ENCODE measurements around the gene SLC1A5.

DNA sequence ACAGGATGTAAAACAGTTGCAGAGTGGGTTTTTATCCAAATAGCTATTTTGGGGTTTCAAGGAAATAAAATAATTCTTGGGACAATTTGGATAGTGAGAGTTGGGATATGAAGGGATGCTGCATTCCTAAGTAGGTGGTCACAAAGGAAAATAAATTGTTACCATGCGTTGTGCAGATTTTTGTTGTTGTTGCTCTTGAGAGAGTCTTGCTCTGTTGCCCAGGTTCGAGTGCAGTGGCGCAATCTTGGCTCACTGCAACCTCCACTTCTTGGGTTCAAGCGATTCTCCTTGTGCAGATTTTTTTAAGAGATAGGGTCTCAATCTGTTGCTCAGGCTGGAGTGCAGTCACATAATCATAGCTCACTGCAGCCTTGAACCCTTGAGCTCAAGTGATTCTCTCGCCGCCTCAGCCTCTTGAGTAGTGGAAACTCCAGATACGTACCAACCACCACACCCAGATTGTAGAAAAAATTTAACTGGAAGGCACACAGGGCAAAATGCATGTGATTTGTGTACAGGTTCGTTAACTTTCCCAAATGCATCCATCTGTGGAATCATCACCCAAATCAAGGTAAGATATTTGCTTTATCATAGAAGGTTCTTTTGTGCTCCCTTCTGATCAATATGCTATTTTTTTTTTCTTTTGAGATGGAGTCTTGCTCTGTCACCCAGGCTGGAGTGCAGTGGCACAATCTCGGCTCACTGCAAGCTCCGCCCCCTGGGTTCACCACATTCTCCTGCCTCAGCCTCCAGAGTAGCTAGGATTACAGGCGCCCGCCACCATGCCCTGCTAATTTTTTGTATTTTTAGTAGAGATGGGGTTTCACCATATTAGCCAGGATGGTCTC, 16.0 kb downstream of the SLC1A5 start:
- TF ChIP-seq, protein P1, sequence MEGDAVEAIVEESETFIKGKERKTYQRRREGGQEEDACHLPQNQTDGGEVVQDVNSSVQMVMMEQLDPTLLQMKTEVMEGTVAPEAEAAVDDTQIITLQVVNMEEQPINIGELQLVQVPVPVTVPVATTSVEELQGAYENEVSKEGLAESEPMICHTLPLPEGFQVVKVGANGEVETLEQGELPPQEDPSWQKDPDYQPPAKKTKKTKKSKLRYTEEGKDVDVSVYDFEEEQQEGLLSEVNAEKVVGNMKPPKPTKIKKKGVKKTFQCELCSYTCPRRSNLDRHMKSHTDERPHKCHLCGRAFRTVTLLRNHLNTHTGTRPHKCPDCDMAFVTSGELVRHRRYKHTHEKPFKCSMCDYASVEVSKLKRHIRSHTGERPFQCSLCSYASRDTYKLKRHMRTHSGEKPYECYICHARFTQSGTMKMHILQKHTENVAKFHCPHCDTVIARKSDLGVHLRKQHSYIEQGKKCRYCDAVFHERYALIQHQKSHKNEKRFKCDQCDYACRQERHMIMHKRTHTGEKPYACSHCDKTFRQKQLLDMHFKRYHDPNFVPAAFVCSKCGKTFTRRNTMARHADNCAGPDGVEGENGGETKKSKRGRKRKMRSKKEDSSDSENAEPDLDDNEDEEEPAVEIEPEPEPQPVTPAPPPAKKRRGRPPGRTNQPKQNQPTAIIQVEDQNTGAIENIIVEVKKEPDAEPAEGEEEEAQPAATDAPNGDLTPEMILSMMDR (IDR thresholded peaks at IDR 0.05), result no peak
- TF ChIP-seq NFIC (IDR thresholded peaks at IDR 0.05; ENCODE audit: borderline replicate concordance), result no peak
- no peak for TF ChIP-seq SMC3 (IDR thresholded peaks at IDR 0.05; ENCODE audit: low read depth, low read length)
- TF ChIP-seq, protein P2, sequence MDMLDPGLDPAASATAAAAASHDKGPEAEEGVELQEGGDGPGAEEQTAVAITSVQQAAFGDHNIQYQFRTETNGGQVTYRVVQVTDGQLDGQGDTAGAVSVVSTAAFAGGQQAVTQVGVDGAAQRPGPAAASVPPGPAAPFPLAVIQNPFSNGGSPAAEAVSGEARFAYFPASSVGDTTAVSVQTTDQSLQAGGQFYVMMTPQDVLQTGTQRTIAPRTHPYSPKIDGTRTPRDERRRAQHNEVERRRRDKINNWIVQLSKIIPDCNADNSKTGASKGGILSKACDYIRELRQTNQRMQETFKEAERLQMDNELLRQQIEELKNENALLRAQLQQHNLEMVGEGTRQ (IDR thresholded peaks at IDR 0.05; ENCODE audit: borderline replicate concordance, low read depth, low read length), result no peak
- no peak for TF ChIP-seq CHD2 (IDR thresholded peaks at IDR 0.05; ENCODE audit: low read length, partially characterized antibody)
- no peak for TF ChIP-seq EP300 (IDR thresholded peaks at IDR 0.05; ENCODE audit: borderline replicate concordance in 1 of 2, low read depth in 1 of 2, low read length in 1 of 2)
- no peak for TF ChIP-seq SIN3A (IDR thresholded peaks at IDR 0.05; ENCODE audit: borderline replicate concordance, low read depth, low read length)

Measured in SK-N-SH (cell line).